ENCODE results near the gene TMED5. TPM values are rescaled to one million over a fixed set of nuclear protein-coding genes. Genes with fewer than 3 reads are reported as not detected.
A peak's percentile ranks its signal among the peaks of the same experiment; 100 is the strongest.

TMED5 gene
- polyA plus RNA-seq, 1 of the 3 experiments (the other 2 are of a cell fraction) = 24.2 TPM

DNA sequence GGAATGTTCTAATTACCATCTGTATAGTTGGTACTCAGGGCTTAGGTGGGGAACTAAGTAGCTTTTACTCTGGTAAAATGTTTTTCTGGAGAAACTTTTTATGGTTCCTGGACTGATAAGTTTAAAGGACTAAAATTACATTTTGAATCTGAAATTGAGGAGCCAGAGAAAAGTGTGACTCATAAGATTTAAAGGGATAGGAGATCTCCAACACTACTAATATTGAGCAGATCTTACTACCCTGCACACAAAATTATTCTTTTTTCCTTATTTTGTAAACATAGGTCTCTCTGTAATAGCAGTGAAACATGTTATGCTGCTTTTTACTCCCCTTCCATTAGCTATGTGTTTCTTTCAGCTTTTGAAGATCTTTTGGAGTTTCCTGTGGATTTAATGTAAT is 68.7 kb downstream of the TMED5 start:
- POLR2A ChIA-PET = no interaction called here
- peak overlapping the region; percentile 13; the same call in 1 of the 2 replicates for H3K4me2 ChIP-seq

DNA sequence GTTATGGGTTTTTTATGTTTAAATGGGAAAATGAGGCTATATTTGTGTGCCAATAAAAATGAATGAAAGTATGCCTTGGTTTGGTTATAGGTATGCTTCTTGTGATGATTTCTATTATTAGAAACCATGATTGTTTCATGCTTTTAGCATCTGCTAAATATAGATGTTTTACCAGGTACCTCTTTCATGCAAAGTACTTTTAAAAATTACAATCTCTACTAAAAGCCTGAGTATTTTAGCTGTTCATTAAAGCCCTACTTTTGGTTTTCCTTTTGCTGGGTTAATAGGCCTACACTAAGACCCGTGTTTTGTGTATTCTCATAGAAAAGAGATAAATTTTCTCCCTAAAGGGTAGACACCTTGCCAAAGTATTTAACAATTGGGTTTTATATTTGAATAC is 69.1 kb downstream of the TMED5 start:
- peaks cover 15 to 42% of the 10 kb centered on the region in 2 experiments for H3K36me3 ChIP-seq (replicated peaks in 1 of 2; ENCODE audit: control insufficient read depth in 1 of 2, insufficient read depth in 2 of 2, low read length in 1 of 2)
- no peaks in the 10 kb centered on the region; the same call in 1 of the 2 replicates for H4K20me1 ChIP-seq (ENCODE audit: insufficient read depth)
- peaks cover 0 to 16% of the 10 kb centered on the region in 2 experiments; a peak in 2 of 4 replicates for H3K4me1 ChIP-seq (ENCODE audit: control insufficient read depth in 1 of 2, insufficient read depth in 2 of 2, low read depth in 1 of 2, low read length in 1 of 2)
- H3K4me3 ChIP-seq (ENCODE audit: low read depth in 2 of 2, low read length in 1 of 2) = no peak overlapping the region
- 100% methylated on average over 1 of the region's 1 CpG for WGBS (ENCODE audit: low lambda C conversion rate)
- peaks cover 4% of the 10 kb centered on the region for H3F3A ChIP-seq (replicated peaks; ENCODE audit: insufficient read depth)
- POLR2A ChIA-PET = no interaction called here
- CTCF ChIA-PET = interaction anchor here (0.8 kb wide), 1 partner anchor 67 kb away, joined by 3 read pairs; no protein-coding TSS in a partner anchor
- peak overlapping the region in 1 of 2 experiments; percentile 32; a peak in 2 of 4 replicates for H3K27ac ChIP-seq (ENCODE audit: low read depth in 2 of 2, low read length in 1 of 2)
- H3K4me2 ChIP-seq = 0 out of 2 replicates have a peak overlapping the region, but pooled peaks have one; percentile 13
- H2AFZ ChIP-seq (ENCODE audit: low read depth) = no peak overlapping the region
- no peak for TF ChIP-seq YY1 (IDR thresholded peaks at IDR 0.05; ENCODE audit: low read depth)
- TF ChIP-seq NFIC (IDR thresholded peaks at IDR 0.05; ENCODE audit: borderline replicate concordance) = no peak
- no peak for TF ChIP-seq EZH2phosphoT487 (IDR thresholded peaks at IDR 0.05; ENCODE audit: borderline replicate concordance, low read depth)
- no peak for TF ChIP-seq TEAD4 (IDR thresholded peaks at IDR 0.05; ENCODE audit: borderline replicate concordance, insufficient read depth)
- no peak for TF ChIP-seq SIN3A (IDR thresholded peaks at IDR 0.05; ENCODE audit: borderline replicate concordance, low read depth, low read length)
- no peak for TF ChIP-seq RCOR1 (IDR thresholded peaks at IDR 0.05; ENCODE audit: low read length)
- TF ChIP-seq, protein P1, sequence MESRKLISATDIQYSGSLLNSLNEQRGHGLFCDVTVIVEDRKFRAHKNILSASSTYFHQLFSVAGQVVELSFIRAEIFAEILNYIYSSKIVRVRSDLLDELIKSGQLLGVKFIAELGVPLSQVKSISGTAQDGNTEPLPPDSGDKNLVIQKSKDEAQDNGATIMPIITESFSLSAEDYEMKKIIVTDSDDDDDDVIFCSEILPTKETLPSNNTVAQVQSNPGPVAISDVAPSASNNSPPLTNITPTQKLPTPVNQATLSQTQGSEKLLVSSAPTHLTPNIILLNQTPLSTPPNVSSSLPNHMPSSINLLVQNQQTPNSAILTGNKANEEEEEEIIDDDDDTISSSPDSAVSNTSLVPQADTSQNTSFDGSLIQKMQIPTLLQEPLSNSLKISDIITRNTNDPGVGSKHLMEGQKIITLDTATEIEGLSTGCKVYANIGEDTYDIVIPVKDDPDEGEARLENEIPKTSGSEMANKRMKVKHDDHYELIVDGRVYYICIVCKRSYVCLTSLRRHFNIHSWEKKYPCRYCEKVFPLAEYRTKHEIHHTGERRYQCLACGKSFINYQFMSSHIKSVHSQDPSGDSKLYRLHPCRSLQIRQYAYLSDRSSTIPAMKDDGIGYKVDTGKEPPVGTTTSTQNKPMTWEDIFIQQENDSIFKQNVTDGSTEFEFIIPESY (IDR thresholded peaks at IDR 0.05; ENCODE audit: borderline replicate concordance, low read depth) = no peak
- TF ChIP-seq, protein P2, sequence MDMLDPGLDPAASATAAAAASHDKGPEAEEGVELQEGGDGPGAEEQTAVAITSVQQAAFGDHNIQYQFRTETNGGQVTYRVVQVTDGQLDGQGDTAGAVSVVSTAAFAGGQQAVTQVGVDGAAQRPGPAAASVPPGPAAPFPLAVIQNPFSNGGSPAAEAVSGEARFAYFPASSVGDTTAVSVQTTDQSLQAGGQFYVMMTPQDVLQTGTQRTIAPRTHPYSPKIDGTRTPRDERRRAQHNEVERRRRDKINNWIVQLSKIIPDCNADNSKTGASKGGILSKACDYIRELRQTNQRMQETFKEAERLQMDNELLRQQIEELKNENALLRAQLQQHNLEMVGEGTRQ (IDR thresholded peaks at IDR 0.05; ENCODE audit: borderline replicate concordance, low read depth, low read length) = no peak
- no peak for TF ChIP-seq TAF1 (IDR thresholded peaks at IDR 0.05; ENCODE audit: borderline replicate concordance, low read depth, low read length)
- no peak for TF ChIP-seq GABPA (IDR thresholded peaks at IDR 0.05; ENCODE audit: low read depth)
- DNase-seq = no peak
- H3K9me3 ChIP-seq = peaks cover 3% of the 10 kb centered on the region
- no peaks in the 10 kb centered on the region for H3K27me3 ChIP-seq (ENCODE audit: insufficient read depth)
- no peaks in the 10 kb centered on the region for H3K9me2 ChIP-seq
- no peak overlapping the region for H3K9ac ChIP-seq
- peaks cover 85% of the 10 kb centered on the region for H3K79me2 ChIP-seq (ENCODE audit: insufficient read depth)

More for the DNA sequence above, 68.7 kb downstream of the TMED5 start:
- TF ChIP-seq FOSL2 (IDR thresholded peaks at IDR 0.05; ENCODE audit: borderline replicate concordance, low read depth) = peak; percentile 33; the same call in 1 of the 2 replicates
- TF ChIP-seq, protein P3, sequence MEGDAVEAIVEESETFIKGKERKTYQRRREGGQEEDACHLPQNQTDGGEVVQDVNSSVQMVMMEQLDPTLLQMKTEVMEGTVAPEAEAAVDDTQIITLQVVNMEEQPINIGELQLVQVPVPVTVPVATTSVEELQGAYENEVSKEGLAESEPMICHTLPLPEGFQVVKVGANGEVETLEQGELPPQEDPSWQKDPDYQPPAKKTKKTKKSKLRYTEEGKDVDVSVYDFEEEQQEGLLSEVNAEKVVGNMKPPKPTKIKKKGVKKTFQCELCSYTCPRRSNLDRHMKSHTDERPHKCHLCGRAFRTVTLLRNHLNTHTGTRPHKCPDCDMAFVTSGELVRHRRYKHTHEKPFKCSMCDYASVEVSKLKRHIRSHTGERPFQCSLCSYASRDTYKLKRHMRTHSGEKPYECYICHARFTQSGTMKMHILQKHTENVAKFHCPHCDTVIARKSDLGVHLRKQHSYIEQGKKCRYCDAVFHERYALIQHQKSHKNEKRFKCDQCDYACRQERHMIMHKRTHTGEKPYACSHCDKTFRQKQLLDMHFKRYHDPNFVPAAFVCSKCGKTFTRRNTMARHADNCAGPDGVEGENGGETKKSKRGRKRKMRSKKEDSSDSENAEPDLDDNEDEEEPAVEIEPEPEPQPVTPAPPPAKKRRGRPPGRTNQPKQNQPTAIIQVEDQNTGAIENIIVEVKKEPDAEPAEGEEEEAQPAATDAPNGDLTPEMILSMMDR (IDR thresholded peaks at IDR 0.05) = no peak
- TF ChIP-seq FOXJ3 (CRISPR knock-in tag; IDR thresholded peaks at IDR 0.05) = no peak
- TF ChIP-seq GABPA (IDR thresholded peaks at IDR 0.05; ENCODE audit: low read depth) = no peak
- TF ChIP-seq, protein P4, sequence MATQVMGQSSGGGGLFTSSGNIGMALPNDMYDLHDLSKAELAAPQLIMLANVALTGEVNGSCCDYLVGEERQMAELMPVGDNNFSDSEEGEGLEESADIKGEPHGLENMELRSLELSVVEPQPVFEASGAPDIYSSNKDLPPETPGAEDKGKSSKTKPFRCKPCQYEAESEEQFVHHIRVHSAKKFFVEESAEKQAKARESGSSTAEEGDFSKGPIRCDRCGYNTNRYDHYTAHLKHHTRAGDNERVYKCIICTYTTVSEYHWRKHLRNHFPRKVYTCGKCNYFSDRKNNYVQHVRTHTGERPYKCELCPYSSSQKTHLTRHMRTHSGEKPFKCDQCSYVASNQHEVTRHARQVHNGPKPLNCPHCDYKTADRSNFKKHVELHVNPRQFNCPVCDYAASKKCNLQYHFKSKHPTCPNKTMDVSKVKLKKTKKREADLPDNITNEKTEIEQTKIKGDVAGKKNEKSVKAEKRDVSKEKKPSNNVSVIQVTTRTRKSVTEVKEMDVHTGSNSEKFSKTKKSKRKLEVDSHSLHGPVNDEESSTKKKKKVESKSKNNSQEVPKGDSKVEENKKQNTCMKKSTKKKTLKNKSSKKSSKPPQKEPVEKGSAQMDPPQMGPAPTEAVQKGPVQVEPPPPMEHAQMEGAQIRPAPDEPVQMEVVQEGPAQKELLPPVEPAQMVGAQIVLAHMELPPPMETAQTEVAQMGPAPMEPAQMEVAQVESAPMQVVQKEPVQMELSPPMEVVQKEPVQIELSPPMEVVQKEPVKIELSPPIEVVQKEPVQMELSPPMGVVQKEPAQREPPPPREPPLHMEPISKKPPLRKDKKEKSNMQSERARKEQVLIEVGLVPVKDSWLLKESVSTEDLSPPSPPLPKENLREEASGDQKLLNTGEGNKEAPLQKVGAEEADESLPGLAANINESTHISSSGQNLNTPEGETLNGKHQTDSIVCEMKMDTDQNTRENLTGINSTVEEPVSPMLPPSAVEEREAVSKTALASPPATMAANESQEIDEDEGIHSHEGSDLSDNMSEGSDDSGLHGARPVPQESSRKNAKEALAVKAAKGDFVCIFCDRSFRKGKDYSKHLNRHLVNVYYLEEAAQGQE (IDR thresholded peaks at IDR 0.05; ENCODE audit: low read depth, low read length) = no peak
- H3K9ac ChIP-seq = no peak overlapping the region
- DNase-seq = no peak
- H3F3A ChIP-seq (replicated peaks; ENCODE audit: insufficient read depth) = peaks cover 4% of the 10 kb centered on the region
- H3K9me3 ChIP-seq = peaks cover 3% of the 10 kb centered on the region
- H3K27me3 ChIP-seq (ENCODE audit: insufficient read depth) = no peaks in the 10 kb centered on the region
- no peaks in the 10 kb centered on the region; the same call in 1 of the 2 replicates for H4K20me1 ChIP-seq (ENCODE audit: insufficient read depth)
- peak overlapping the region in 1 of 2 experiments; percentile 32; a peak in 2 of 4 replicates for H3K27ac ChIP-seq (ENCODE audit: low read depth in 2 of 2, low read length in 1 of 2)
- H3K9me2 ChIP-seq = no peaks in the 10 kb centered on the region
- peaks cover 80% of the 10 kb centered on the region for H3K79me2 ChIP-seq (ENCODE audit: insufficient read depth)
- peaks cover 15 to 40% of the 10 kb centered on the region in 2 experiments for H3K36me3 ChIP-seq (replicated peaks in 1 of 2; ENCODE audit: control insufficient read depth in 1 of 2, insufficient read depth in 2 of 2, low read length in 1 of 2)
- peaks cover 0 to 16% of the 10 kb centered on the region in 2 experiments; a peak in 2 of 4 replicates for H3K4me1 ChIP-seq (ENCODE audit: control insufficient read depth in 1 of 2, insufficient read depth in 2 of 2, low read depth in 1 of 2, low read length in 1 of 2)
- H3K4me3 ChIP-seq (ENCODE audit: low read depth in 2 of 2, low read length in 1 of 2) = no peak overlapping the region
- CTCF ChIA-PET = no interaction called here
- H2AFZ ChIP-seq (ENCODE audit: low read depth) = peak overlapping the region; percentile 19; the same call in 1 of the 2 replicates
